K562 (cell line): ENCODE results near the gene CTNNA3. TPM values are rescaled to one million over a fixed set of nuclear protein-coding genes. Genes with fewer than 3 reads are reported as not detected.
A peak's percentile ranks its signal among the peaks of the same experiment; 100 is the strongest.

ENCODE experiments used
- ATAC-seq: fragments of 200-7000 bp; cut with Tn5 transposase; 3 replicates; pipeline ENCODE4 v1.9.1; 2020; ENCODE audit warnings: moderate library complexity
- BruUV-seq: library from RNA; stranded (reverse); fragments of 400-500 nt; replicated peaks from 2 replicates; lab custom pipeline; 2021; lab: Mats Ljungman, UMichigan
- CTCF ChIA-PET: fragments of 300-600 bp; formaldehyde crosslinking; extraction: SDS; loops from one replicate; lab custom pipeline; 2021; ENCODE audit warnings: low intra/inter-chr PET ratio; lab: Yijun Ruan, JAX
- POLR2A ChIA-PET: fragments of 300-600, 350-650 bp; sonication (Branson Sonifier 250); formaldehyde crosslinking; extraction: SDS; loops from one replicate; lab custom pipeline; 2021; ENCODE audit warnings: antibody characterized with exemption, inconsistent platforms; lab: Yijun Ruan, JAX
- DNase-seq, 4 experiments: peaks; one replicate each; pipeline versions ENCODE4 v3.0.0 to v3.0.0-alpha.2; 2011 to 2018; ENCODE audit warnings: low spot score in 3 of 4, mixed read lengths in 3 of 4; ENCODE audit errors: extremely low read depth in 1 of 4
- FAIRE-seq: peaks from 2 replicates; lab custom pipeline; 2011; peaks lifted over from hg19 to GRCh38; lab: Jason Lieb, UNC
- H2AFZ ChIP-seq: 2 replicates; pipeline ENCODE4 v1.6.0; 2011; ENCODE audit warnings: low read depth, low read length, control low read depth, inconsistent platforms
- H3K27ac ChIP-seq: fragments of 200-600 bp; 3 replicates; pipeline ENCODE4 v1.8.0; 2011; ENCODE audit warnings: low read depth, mild to moderate bottlenecking, control low read depth, inconsistent platforms, low read length, moderate library complexity, mixed read lengths; ENCODE audit errors: extremely low read depth
- H3K27me3 ChIP-seq, 2 experiments: fragments of 300-600 bp in 1 of 2; 2 replicates in 1 of 2; 3 replicates in 1 of 2; pipeline versions ENCODE4 v1.6.0 to v1.8.0; 2011; ENCODE audit warnings: inconsistent platforms in 2 of 2, low read length in 2 of 2, mild to moderate bottlenecking in 1 of 2, mixed read lengths in 1 of 2, moderate library complexity in 1 of 2; ENCODE audit not compliant: control insufficient read depth in 2 of 2, insufficient read depth in 2 of 2
- H3K36me3 ChIP-seq: fragments of 300-600 bp; 3 replicates; pipeline ENCODE4 v1.8.0; 2011; ENCODE audit warnings: mild to moderate bottlenecking, low read length, inconsistent platforms; ENCODE audit not compliant: control insufficient read depth, insufficient read depth
- H3K4me1 ChIP-seq, 2 experiments: fragments of 200-600 bp in 1 of 2; replicated peaks in 1 of 2; 2 replicates in 1 of 2; 3 replicates in 1 of 2; pipeline versions ENCODE4 v1.5.1 to v1.8.0; 2011; ENCODE audit warnings: inconsistent platforms in 2 of 2, low read length in 2 of 2, mild to moderate bottlenecking in 1 of 2, mixed read lengths in 1 of 2, moderate library complexity in 1 of 2; ENCODE audit not compliant: control insufficient read depth in 2 of 2, insufficient read depth in 2 of 2
- H3K4me2 ChIP-seq: 2 replicates; pipeline ENCODE4 v1.6.1; 2011; ENCODE audit warnings: low read length, control low read depth, inconsistent platforms, mixed read lengths; ENCODE audit not compliant: insufficient read depth
- H3K4me3 ChIP-seq: fragments of 200-600 bp; sonication (generic), shearing (Covaris generic); 2 replicates; pipeline ENCODE4 v1.5.1; 2016; ENCODE audit warnings: control low read depth, inconsistent platforms
- H3K79me2 ChIP-seq: fragments of 200-600 bp; 3 replicates; pipeline ENCODE4 v1.8.0; 2011; ENCODE audit warnings: low read length, inconsistent platforms; ENCODE audit not compliant: control insufficient read depth, insufficient read depth
- H3K9ac ChIP-seq, 2 experiments: 2 replicates each; pipeline versions ENCODE4 v1.6.0 to v1.6.1; 2011; ENCODE audit warnings: low read depth in 2 of 2, low read length in 2 of 2, control low read depth in 1 of 2, inconsistent platforms in 1 of 2, mild to moderate bottlenecking in 1 of 2, mixed read lengths in 1 of 2; ENCODE audit not compliant: insufficient read depth in 1 of 2
- H3K9me1 ChIP-seq: one replicate; pipeline ENCODE4 v1.6.0; 2011; ENCODE audit warnings: inconsistent platforms, mild to moderate bottlenecking, low read length, moderate library complexity; ENCODE audit not compliant: control insufficient read depth, insufficient read depth
- H3K9me3 ChIP-seq: replicated peaks from 2 replicates; pipeline ENCODE4 v1.5.1; 2011; ENCODE audit warnings: low read depth, low read length, inconsistent platforms; ENCODE audit not compliant: control insufficient read depth, insufficient read depth
- H4K20me1 ChIP-seq: replicated peaks from 2 replicates; pipeline ENCODE4 v1.6.1; 2011; ENCODE audit warnings: low read length, inconsistent platforms, mixed read lengths; ENCODE audit not compliant: control insufficient read depth, insufficient read depth
- BMI1 ChIP-seq: fragments of 150-350 bp; IDR thresholded peaks from 2 replicates; pipeline ENCODE4 v1.6.1; 2014; ENCODE audit warnings: low read length
- CEBPG ChIP-seq, 3 experiments: fragments of 200-800 bp in 1 of 3; sonication (Bioruptor generic) in 1 of 3; sonication (generic) in 1 of 3; formaldehyde crosslinking in 1 of 3; IDR thresholded peaks in 2 of 3; conservative IDR thresholded peaks in 1 of 3; 2 replicates each; pipeline versions ENCODE4 v1.6.1 to v1.8.0; 2016 to 2022; ENCODE audit warnings: missing compliant biosample characterization in 2 of 3, missing genetic modification characterization in 2 of 3, mild to moderate bottlenecking in 1 of 3, missing genetic modification reagents in 1 of 3
- KHSRP ChIP-seq: fragments of 450-650 bp; IDR thresholded peaks from 2 replicates; pipeline ENCODE4 v1.6.1; 2017
- NFIC ChIP-seq: fragments of 450-650 bp; IDR thresholded peaks from 2 replicates; pipeline ENCODE4 v1.6.1; 2017; ENCODE audit warnings: mild to moderate bottlenecking, inconsistent platforms
- NFIX ChIP-seq: fragments of 250-450 bp; sonication (Bioruptor Pico); IDR thresholded peaks from 2 replicates; pipeline ENCODE4 v1.4.0; 2020; ENCODE audit warnings: low read depth, mild to moderate bottlenecking, moderate library complexity
- TRIM24 ChIP-seq, 2 experiments: fragments of 450-650 bp; IDR thresholded peaks; 2 replicates each; pipeline ENCODE4 v1.6.1; 2016
- ZNF174 ChIP-seq: fragments of 250-450 bp; sonication (Bioruptor Pico); IDR thresholded peaks from 2 replicates; pipeline ENCODE4 v1.4.0; 2020; ENCODE audit warnings: mild to moderate bottlenecking
- ZNF551 ChIP-seq: fragments of 250-450 bp; sonication (Bioruptor Pico); IDR thresholded peaks from 2 replicates; pipeline ENCODE4 v1.5.0; 2021; ENCODE audit warnings: mild to moderate bottlenecking, moderate library complexity
- WGBS: fragments of 100-300 bp; shearing (Covaris generic); methylation state at CpG from one replicate; pipeline ENCODE4 v1.1.6; 2016; ENCODE audit warnings: low coverage, mixed read lengths; ENCODE audit not compliant: insufficient coverage; ENCODE audit errors: missing lambda C conversion rate; 5-methylcytosine and 5-hydroxymethylcytosine counted together
- in situ Hi-C: fragments of 300-500 bp; cut with MboI; formaldehyde crosslinking; loops from 4 replicates; pipeline ENCODE4 v1.15.0; 2018; ENCODE audit warnings: inconsistent platforms, mixed read lengths
- intact Hi-C: fragments of 100-400 bp; cut with micrococcal nuclease; formaldehyde crosslinking; loops from 2 replicates; pipeline ENCODE4 v1.14.2; 2022
- polyA plus RNA-seq, 8 experiments: library from polyadenylated mRNA; depleted of rRNA in 4 of 8; stranded (reverse) in 5 of 8; unstranded in 3 of 8; fragments of >200 nt; fragmentation: Nextera tagmentation in 2 of 8; fragmentation: Illumina TruSeq in 1 of 8; extraction: Ambion mirVana in 2 of 8; extraction: Trizol in 1 of 8; gene quantifications; 2 replicates each; pipeline versions ENCODE4 v1.2.1 to v1.2.3, GENCODE V29; 2011 to 2014; ENCODE audit warnings: inconsistent platforms in 1 of 8, missing spikeins in 1 of 8
- total RNA-seq, 7 experiments: library from RNA; depleted of rRNA in 6 of 7; stranded (reverse); fragments of >200 nt in 6 of 7; fragmentation: Illumina TruSeq in 2 of 7; extraction: Trizol in 2 of 7; gene quantifications; 2 replicates each; pipeline versions ENCODE4 v1.2.1 to v1.2.3, GENCODE V29; 2011 to 2021; ENCODE audit warnings: low replicate concordance in 1 of 7

Gene CTNNA3
- total and polyA plus RNA-seq, 9 of the 15 experiments (the other 6 are each of a cell fraction or from before 2014, with no cell fraction given) = 0.04 TPM; not detected in 8

DNA sequence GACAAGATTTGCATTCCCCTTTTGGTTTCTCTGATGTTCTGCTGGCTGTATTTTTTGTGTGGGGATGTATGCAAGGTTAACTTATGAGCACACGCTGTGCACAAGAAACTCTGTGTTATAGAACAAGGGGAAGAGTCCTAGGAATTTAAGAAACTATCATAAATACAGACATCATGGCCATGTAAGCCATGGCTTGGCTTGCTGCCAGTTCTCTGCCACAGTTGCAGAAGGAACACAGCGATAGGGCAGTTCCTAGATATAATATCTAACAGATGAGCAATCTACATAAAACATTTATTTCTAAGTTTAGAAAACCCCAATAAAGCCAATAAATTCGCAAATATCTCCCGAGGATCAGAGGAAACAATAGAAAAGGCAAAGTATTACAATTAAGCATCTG, 616.9 kb downstream of the CTNNA3 start:
- no peak for FAIRE-seq
- no peak overlapping the region for H2AFZ ChIP-seq
- ChIA-PET POLR2A (no interaction called here), CTCF (no interaction called here)
- H3K4me3 ChIP-seq = no peak overlapping the region
- no peak for ATAC-seq
- H3K27ac ChIP-seq = no peak overlapping the region
- no peaks in the 10 kb centered on the region for H3K4me1 ChIP-seq
- H3K9me3 ChIP-seq = no peaks in the 10 kb centered on the region; the same call in 1 of the 2 replicates
- no TSS peak for BruUV-seq
- no peaks in the 10 kb centered on the region for H4K20me1 ChIP-seq
- in situ Hi-C loops = no loop called here
- TF ChIP-seq KHSRP = no peak
- no peak for TF ChIP-seq ZNF174 (CRISPR knock-in tag)
- peak; percentile 26; the same call in 1 of the 2 replicates for TF ChIP-seq NFIX (CRISPR knock-in tag)
- no peak for TF ChIP-seq ZNF551 (CRISPR knock-in tag)
- TF ChIP-seq NFIC = peak; percentile 64
- TF ChIP-seq TRIM24 (IDR thresholded peaks at IDR 0.05) = no peak
- H3K36me3 ChIP-seq = no peaks in the 10 kb centered on the region
- H3K9ac ChIP-seq = no peak overlapping the region
- H3K9me1 ChIP-seq = no peaks in the 10 kb centered on the region
- H3K4me2 ChIP-seq = no peak overlapping the region
- intact Hi-C loops = no loop called here
- H3K79me2 ChIP-seq = no peaks in the 10 kb centered on the region
- DNase-seq = peak in 1 of 4 experiments; percentile 2
- 0% methylated on average over 4 of the region's 4 CpGs for WGBS
- H3K27me3 ChIP-seq = no peaks in the 10 kb centered on the region

DNA sequence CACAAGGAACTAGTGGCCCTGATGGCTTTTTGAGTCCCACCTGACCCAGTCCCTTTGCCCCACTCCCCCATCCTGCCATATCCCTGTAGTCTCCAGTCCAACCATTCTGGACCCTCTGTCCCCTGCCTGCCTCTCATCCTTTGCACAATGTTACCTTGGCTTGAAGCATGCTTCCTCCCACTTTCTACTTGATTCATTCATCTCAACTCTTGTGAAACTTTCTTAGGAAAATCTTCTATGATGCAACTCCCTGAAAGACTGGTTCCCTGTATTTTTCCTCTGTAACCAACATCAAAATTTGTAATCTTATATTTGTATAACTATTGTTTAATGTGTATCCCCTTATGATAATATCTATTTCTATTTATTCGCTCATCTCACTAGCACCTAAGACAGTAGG, 618.6 kb downstream of the CTNNA3 start:
- H3K9ac ChIP-seq = no peak overlapping the region
- H3K4me1 ChIP-seq = no peaks in the 10 kb centered on the region
- TF ChIP-seq CEBPG (CRISPR knock-in tag; IDR thresholded peaks at IDR 0.05) (no peak), CEBPG (tag; conservative IDR thresholded peaks at IDR 0.05 in 1 of 2, IDR thresholded peaks at IDR 0.05 in 1 of 2) (0 out of 4 replicates have a peak, but pooled peaks of 1 of the 2 experiments have one; percentile 32), BMI1 (no peak)
- intact Hi-C loops = no loop called here
- 4% methylated on average over 1 of the region's 1 CpG for WGBS
- H3K27me3 ChIP-seq = no peaks in the 10 kb centered on the region
- ChIA-PET POLR2A (no interaction called here), CTCF (no interaction called here)
- BruUV-seq = no TSS peak
- no peak overlapping the region for H2AFZ ChIP-seq
- no peak overlapping the region for H3K27ac ChIP-seq
- FAIRE-seq (no peak), ATAC-seq (no peak), DNase-seq (no peak)
- in situ Hi-C loops = no loop called here
- H3K4me2 ChIP-seq = no peak overlapping the region
- no peaks in the 10 kb centered on the region for H3K79me2 ChIP-seq
- H3K36me3 ChIP-seq = no peaks in the 10 kb centered on the region
- no peaks in the 10 kb centered on the region for H4K20me1 ChIP-seq
- no peaks in the 10 kb centered on the region for H3K9me1 ChIP-seq
- H3K4me3 ChIP-seq = no peak overlapping the region
- H3K9me3 ChIP-seq = no peaks in the 10 kb centered on the region; the same call in 1 of the 2 replicates
